Activated CD8-positive, alpha-beta memory T cell treated with anti-CD3 and anti-CD28 coated beads for 1 hour (primary cell): ENCODE measurements around the gene TAF11L14.

Experiments
- DNase-seq, 2 donors: peaks; one replicate each; pipeline ENCODE4 v3.0.0-alpha.2; 2020; ENCODE audit warnings: low read depth in 1 of 2; ENCODE audit errors: extremely low read depth in 1 of 2

Gene TAF11L14

GRCh38 chr5:17678751-17679324 lies 44.6 kb downstream of the TAF11L14 start:
- no peak for DNase-seq

GRCh38 chr5:17679597-17680203 lies 45.4 kb downstream of the TAF11L14 start:
- no peak for DNase-seq

DNA sequence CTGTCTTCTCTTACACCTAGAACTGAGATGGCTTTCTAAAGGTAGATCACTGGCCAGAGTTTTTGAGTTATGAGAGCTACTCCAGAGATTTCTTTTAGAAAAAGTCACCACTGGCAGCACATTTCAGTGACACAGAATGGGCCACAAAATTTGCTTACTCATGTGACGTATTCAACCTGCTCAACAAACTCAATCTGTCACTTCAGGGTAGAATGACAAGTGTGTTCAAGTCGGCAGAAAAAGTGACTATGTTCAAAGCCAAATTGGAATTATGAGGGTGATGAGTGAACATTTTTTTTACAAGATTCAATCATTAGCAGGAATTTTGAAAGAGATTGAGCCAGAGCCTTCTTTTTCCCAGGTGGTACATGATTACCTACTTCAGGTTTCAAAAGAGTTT lies 46.5 kb downstream of the TAF11L14 start:
- no peak for DNase-seq
